IMR-90 (cell line): Measurements from ENCODE around the gene ANKEF1. TPM values are rescaled to one million over a fixed set of nuclear protein-coding genes. Genes with fewer than 3 reads are reported as not detected.
A peak's percentile ranks its signal among the peaks of the same experiment; 100 is the strongest.

Source experiments
- ATAC-seq: fragments of 200-7000 bp; cut with Tn5 transposase; 2 replicates; pipeline ENCODE4 v1.9.1; 2020; ENCODE audit warnings: low read depth, mild to moderate bottlenecking, moderate library complexity
- BruUV-seq: library from RNA; stranded (reverse); fragments of 400-500 nt; replicated peaks from 2 replicates; lab custom pipeline; 2021; lab: Mats Ljungman, UMichigan
- CTCF ChIA-PET: fragments of 300-600 bp; formaldehyde crosslinking; extraction: SDS; loops from one replicate; lab custom pipeline; 2021; ENCODE audit warnings: antibody characterized with exemption; lab: Yijun Ruan, JAX
- POLR2A ChIA-PET: fragments of 300-600 bp; sonication (Branson Sonifier 250); formaldehyde crosslinking; loops from one replicate; lab custom pipeline; 2022; ENCODE audit warnings: antibody characterized with exemption; ENCODE audit not compliant: unreplicated experiment; lab: Charles Lee
- DNase-seq: peaks from one replicate; pipeline ENCODE4 v3.0.0; 2013
- H2AFZ ChIP-seq: replicated peaks from 2 replicates; pipeline ENCODE3; 2013; ENCODE audit warnings: low read length, mild to moderate bottlenecking; ENCODE audit not compliant: poor library complexity
- H2AK5ac ChIP-seq: 2 replicates; pipeline ENCODE4 v1.6.1; 2013; ENCODE audit warnings: low read depth, low read length, inconsistent platforms
- H2AK9ac ChIP-seq: replicated peaks from 2 replicates; pipeline ENCODE3; 2013; ENCODE audit warnings: mild to moderate bottlenecking, low read depth, low read length, moderate library complexity; ENCODE audit not compliant: poor library complexity
- H2BK120ac ChIP-seq: 2 replicates; pipeline ENCODE4 v1.6.1; 2013; ENCODE audit warnings: low read depth, low read length, inconsistent platforms
- H2BK15ac ChIP-seq: 3 replicates; pipeline ENCODE4 v1.6.1; 2013; ENCODE audit warnings: low read depth, low read length, inconsistent platforms
- H2BK20ac ChIP-seq: 2 replicates; pipeline ENCODE4 v1.6.1; 2013; ENCODE audit warnings: low read depth, mild to moderate bottlenecking, inconsistent platforms, low read length, moderate library complexity
- H2BK5ac ChIP-seq: 2 replicates; pipeline ENCODE4 v1.6.1; 2013; ENCODE audit warnings: mild to moderate bottlenecking, low read depth, low read length, inconsistent platforms; ENCODE audit not compliant: poor library complexity, severe bottlenecking
- H3K14ac ChIP-seq: replicated peaks from 2 replicates; pipeline ENCODE4 v1.6.1; 2013; ENCODE audit warnings: low read depth, low read length, inconsistent platforms
- H3K18ac ChIP-seq: 2 replicates; pipeline ENCODE4 v1.6.1; 2013; ENCODE audit warnings: low read depth, low read length, control low read depth
- H3K23ac ChIP-seq: 2 replicates; pipeline ENCODE4 v1.6.1; 2013; ENCODE audit warnings: low read depth, low read length, inconsistent platforms
- H3K27ac ChIP-seq: 2 replicates; pipeline ENCODE4 v1.5.1; 2013; ENCODE audit warnings: mild to moderate bottlenecking, control low read depth, low read length; ENCODE audit not compliant: insufficient read depth
- H3K27me3 ChIP-seq: 2 replicates; pipeline ENCODE4 v1.6.1; 2013; ENCODE audit warnings: low read length; ENCODE audit not compliant: control insufficient read depth, insufficient read depth
- H3K36me3 ChIP-seq: 2 replicates; pipeline ENCODE4 v1.6.1; 2013; ENCODE audit warnings: low read length, mixed read lengths; ENCODE audit not compliant: control insufficient read depth, insufficient read depth
- H3K4ac ChIP-seq: 2 replicates; pipeline ENCODE4 v1.6.1; 2013; ENCODE audit warnings: low read depth, low read length, inconsistent platforms
- H3K4me1 ChIP-seq: 2 replicates; pipeline ENCODE4 v1.6.1; 2013; ENCODE audit warnings: low read length, mixed read lengths; ENCODE audit not compliant: control insufficient read depth, insufficient read depth
- H3K4me2 ChIP-seq: 2 replicates; pipeline ENCODE4 v1.6.1; 2013; ENCODE audit warnings: low read depth, mild to moderate bottlenecking, control low read depth, low read length, moderate library complexity
- H3K4me3 ChIP-seq: 2 replicates; pipeline ENCODE4 v1.5.1; 2013; ENCODE audit warnings: low read depth, mild to moderate bottlenecking, control low read depth, low read length, moderate library complexity; ENCODE audit not compliant: insufficient read depth
- H3K56ac ChIP-seq: 2 replicates; pipeline ENCODE4 v1.6.1; 2013; ENCODE audit warnings: low read length, inconsistent platforms; ENCODE audit not compliant: insufficient read depth; ENCODE audit errors: extremely low read depth
- H3K79me1 ChIP-seq, 2 experiments: 2 replicates each; pipeline ENCODE4 v1.6.1; 2013; ENCODE audit warnings: low read length in 2 of 2, inconsistent platforms in 1 of 2, low read depth in 1 of 2
- H3K9ac ChIP-seq: 2 replicates; pipeline ENCODE4 v1.6.1; 2013; ENCODE audit warnings: low read depth, low read length, control low read depth
- H3K9me1 ChIP-seq: 2 replicates; pipeline ENCODE4 v1.6.1; 2013; ENCODE audit warnings: low read length, inconsistent platforms; ENCODE audit not compliant: insufficient read depth
- H3K9me3 ChIP-seq: 2 replicates; pipeline ENCODE4 v1.6.1; 2013; ENCODE audit warnings: low read length; ENCODE audit not compliant: control insufficient read depth, insufficient read depth
- H4K20me1 ChIP-seq: 2 replicates; pipeline ENCODE4 v1.6.1; 2013; ENCODE audit warnings: low read length, inconsistent platforms; ENCODE audit not compliant: insufficient read depth
- H4K5ac ChIP-seq: 2 replicates; pipeline ENCODE4 v1.6.1; 2013; ENCODE audit warnings: mild to moderate bottlenecking, low read depth, low read length, control low read depth
- H4K8ac ChIP-seq, 2 experiments: 2 replicates each; pipeline ENCODE4 v1.6.1; 2013; ENCODE audit warnings: low read depth in 2 of 2, low read length in 2 of 2, control low read depth in 1 of 2, inconsistent platforms in 1 of 2
- H4K91ac ChIP-seq: 2 replicates; pipeline ENCODE4 v1.6.1; 2013; ENCODE audit warnings: low read depth, low read length, inconsistent platforms; ENCODE audit not compliant: insufficient read depth
- BHLHE40 ChIP-seq: fragments of 150-350 bp; IDR thresholded peaks from 2 replicates; pipeline ENCODE4 v1.6.1; 2016; ENCODE audit warnings: mild to moderate bottlenecking, low read depth, low read length
- CEBPB ChIP-seq: IDR thresholded peaks from 2 replicates; pipeline ENCODE4 v1.6.1; 2012; ENCODE audit warnings: low read depth, low read length, improper control_type of control experiment
- CHD1 ChIP-seq: IDR thresholded peaks from 2 replicates; pipeline ENCODE4 v1.6.1; 2012; ENCODE audit warnings: low read depth, low read length, improper control_type of control experiment
- FOS ChIP-seq: fragments of 150-350 bp; IDR thresholded peaks from 2 replicates; pipeline ENCODE4 v1.6.1; 2016; ENCODE audit warnings: low read depth, low read length
- MAFK ChIP-seq: IDR thresholded peaks from 2 replicates; pipeline ENCODE4 v1.6.1; 2012; ENCODE audit warnings: low read depth, low read length, improper control_type of control experiment
- MAZ ChIP-seq: IDR thresholded peaks from 2 replicates; pipeline ENCODE4 v1.6.1; 2012; ENCODE audit warnings: low read depth, mild to moderate bottlenecking, low read length, improper control_type of control experiment, moderate library complexity, borderline replicate concordance
- MXI1 ChIP-seq: IDR thresholded peaks from 2 replicates; pipeline ENCODE4 v1.6.1; 2012; ENCODE audit warnings: low read depth, mild to moderate bottlenecking, low read length, moderate library complexity, borderline replicate concordance
- NFE2L2 ChIP-seq: fragments of 150-350 bp; IDR thresholded peaks from 2 replicates; pipeline ENCODE4 v1.6.1; 2016; ENCODE audit warnings: low read depth, mild to moderate bottlenecking, low read length
- POLR2A ChIP-seq: IDR thresholded peaks from 2 replicates; pipeline ENCODE4 v1.6.1; 2012; ENCODE audit warnings: mild to moderate bottlenecking, low read depth, low read length
- RAD21 ChIP-seq: IDR thresholded peaks from 2 replicates; pipeline ENCODE4 v1.6.1; 2012; ENCODE audit warnings: low read length, improper control_type of control experiment
- RCOR1 ChIP-seq: IDR thresholded peaks from 2 replicates; pipeline ENCODE4 v1.6.1; 2012; ENCODE audit warnings: mild to moderate bottlenecking, low read length, improper control_type of control experiment; ENCODE audit not compliant: insufficient replicate concordance
- RFX5 ChIP-seq: IDR thresholded peaks from 2 replicates; pipeline ENCODE4 v1.8.0; 2012; ENCODE audit warnings: low read depth, mild to moderate bottlenecking, low read length, moderate library complexity
- SMC3 ChIP-seq: fragments of 150-350 bp; IDR thresholded peaks from 2 replicates; pipeline ENCODE4 v1.6.1; 2016; ENCODE audit warnings: low read depth, mild to moderate bottlenecking, antibody characterized with exemption, low read length, moderate library complexity
- WGBS, 2 experiments: methylation state at CpG; one replicate each; pipeline versions ENCODE4 v1.1.5 to v1.1.7; 2013; ENCODE audit warnings: missing lambda C conversion rate in 2 of 2; ENCODE audit not compliant: insufficient read length in 1 of 2; ENCODE audit errors: extremely low coverage in 2 of 2; 5-methylcytosine and 5-hydroxymethylcytosine counted together
- dilution Hi-C: fragments of 300-500 bp; cut with HindIII; formaldehyde crosslinking; loops from one replicate; pipeline ENCODE4 v1.14.3; 2018; ENCODE audit warnings: low sequenced_read_pairs; ENCODE audit not compliant: unreplicated experiment
- in situ Hi-C: fragments of 300-500 bp; cut with MboI; formaldehyde crosslinking; loops from 3 replicates; pipeline ENCODE4 v1.14.3; 2019; ENCODE audit warnings: low sequenced_read_pairs, inconsistent platforms, mixed read lengths
- intact Hi-C: fragments of 100-400 bp; cut with micrococcal nuclease; formaldehyde crosslinking; loops from 2 replicates; pipeline ENCODE4 v1.10.0; 2022
- polyA plus RNA-seq, 3 experiments: library from polyadenylated mRNA; depleted of rRNA; stranded (reverse); fragments of >200 nt; gene quantifications; 2 replicates each; pipeline ENCODE4 v1.2.3, GENCODE V29; 2012; ENCODE audit warnings: low replicate concordance in 1 of 3
- total RNA-seq: library from RNA; depleted of rRNA; stranded (reverse); fragments of >200 nt; gene quantifications from 2 replicates; pipeline ENCODE4 v1.2.3, GENCODE V29; 2012
- TF ChIP-seq, protein P1 (sequence below): fragments of 150-350 bp; IDR thresholded peaks from 2 replicates; pipeline ENCODE4 v1.6.1; 2016; ENCODE audit warnings: low read depth, mild to moderate bottlenecking, low read length, moderate library complexity, borderline replicate concordance
- TF ChIP-seq, protein P2 (sequence below): conservative IDR thresholded peaks from 2 replicates; pipeline ENCODE4 v1.5.1; 2012; ENCODE audit warnings: mild to moderate bottlenecking, low read depth, low read length, improper control_type of control experiment
- TF ChIP-seq, protein P3 (sequence below): fragments of 150-350 bp; IDR thresholded peaks from 2 replicates; pipeline ENCODE4 v1.6.1; 2017; ENCODE audit warnings: mild to moderate bottlenecking, antibody characterized with exemption, low read length, low read depth

ANKEF1 gene
- total and polyA plus RNA-seq, 2 of the 4 experiments (the other 2 are of a cell fraction): 0.31 to 0.54 TPM

DNA sequence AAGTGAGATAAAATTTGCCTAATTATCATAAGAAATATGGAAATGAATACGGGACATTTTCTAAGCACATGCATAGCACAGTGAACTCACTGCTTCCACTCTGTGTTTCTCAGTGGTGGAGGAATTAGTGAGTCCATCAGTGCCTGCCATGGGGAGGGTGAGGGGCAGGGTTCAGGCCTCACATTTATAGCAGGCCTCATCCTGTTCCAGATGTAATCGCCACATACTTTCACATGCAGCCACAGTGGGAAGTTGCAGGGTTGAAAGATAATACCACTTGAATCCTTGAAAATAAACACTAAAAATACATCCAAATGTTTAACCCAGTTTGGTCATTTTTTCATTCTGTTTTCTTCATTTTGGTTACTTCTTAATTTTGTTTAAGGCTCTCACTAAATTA is 29.9 kb upstream of the ANKEF1 start:
- no peak overlapping the region for H2BK5ac ChIP-seq
- DNase-seq (no peak), ATAC-seq (peak; percentile 63; the same call in 1 of the 2 replicates)
- no peak overlapping the region for H2AK5ac ChIP-seq
- no peak overlapping the region for H4K5ac ChIP-seq
- H4K91ac ChIP-seq: no peak overlapping the region
- H3K23ac ChIP-seq: no peak overlapping the region
- H3K9me1 ChIP-seq: no peaks in the 10 kb centered on the region
- no peak overlapping the region for H3K14ac ChIP-seq
- no peak overlapping the region for H2BK15ac ChIP-seq
- no peak overlapping the region for H3K4ac ChIP-seq
- no peak overlapping the region for H2BK120ac ChIP-seq
- no peak overlapping the region for H3K9ac ChIP-seq
- H3K27me3 ChIP-seq: peaks cover 3% of the 10 kb centered on the region; the same call in 1 of the 2 replicates
- H3K9me3 ChIP-seq: no peaks in the 10 kb centered on the region
- POLR2A ChIA-PET: no interaction called here
- WGBS, 2 experiments: no CpG with 5 or more reads among the region's 2 CpGs
- no peak overlapping the region for H2AK9ac ChIP-seq
- no peaks in the 10 kb centered on the region for H3K4me1 ChIP-seq
- H2BK20ac ChIP-seq: no peak overlapping the region
- no peak for TF ChIP-seq CHD1
- TF ChIP-seq, protein P1, sequence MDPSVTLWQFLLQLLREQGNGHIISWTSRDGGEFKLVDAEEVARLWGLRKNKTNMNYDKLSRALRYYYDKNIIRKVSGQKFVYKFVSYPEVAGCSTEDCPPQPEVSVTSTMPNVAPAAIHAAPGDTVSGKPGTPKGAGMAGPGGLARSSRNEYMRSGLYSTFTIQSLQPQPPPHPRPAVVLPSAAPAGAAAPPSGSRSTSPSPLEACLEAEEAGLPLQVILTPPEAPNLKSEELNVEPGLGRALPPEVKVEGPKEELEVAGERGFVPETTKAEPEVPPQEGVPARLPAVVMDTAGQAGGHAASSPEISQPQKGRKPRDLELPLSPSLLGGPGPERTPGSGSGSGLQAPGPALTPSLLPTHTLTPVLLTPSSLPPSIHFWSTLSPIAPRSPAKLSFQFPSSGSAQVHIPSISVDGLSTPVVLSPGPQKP: no peak
- no peak for TF ChIP-seq MAFK
- TF ChIP-seq CEBPB: no peak
- no peak for TF ChIP-seq NFE2L2
- TF ChIP-seq, protein P2, sequence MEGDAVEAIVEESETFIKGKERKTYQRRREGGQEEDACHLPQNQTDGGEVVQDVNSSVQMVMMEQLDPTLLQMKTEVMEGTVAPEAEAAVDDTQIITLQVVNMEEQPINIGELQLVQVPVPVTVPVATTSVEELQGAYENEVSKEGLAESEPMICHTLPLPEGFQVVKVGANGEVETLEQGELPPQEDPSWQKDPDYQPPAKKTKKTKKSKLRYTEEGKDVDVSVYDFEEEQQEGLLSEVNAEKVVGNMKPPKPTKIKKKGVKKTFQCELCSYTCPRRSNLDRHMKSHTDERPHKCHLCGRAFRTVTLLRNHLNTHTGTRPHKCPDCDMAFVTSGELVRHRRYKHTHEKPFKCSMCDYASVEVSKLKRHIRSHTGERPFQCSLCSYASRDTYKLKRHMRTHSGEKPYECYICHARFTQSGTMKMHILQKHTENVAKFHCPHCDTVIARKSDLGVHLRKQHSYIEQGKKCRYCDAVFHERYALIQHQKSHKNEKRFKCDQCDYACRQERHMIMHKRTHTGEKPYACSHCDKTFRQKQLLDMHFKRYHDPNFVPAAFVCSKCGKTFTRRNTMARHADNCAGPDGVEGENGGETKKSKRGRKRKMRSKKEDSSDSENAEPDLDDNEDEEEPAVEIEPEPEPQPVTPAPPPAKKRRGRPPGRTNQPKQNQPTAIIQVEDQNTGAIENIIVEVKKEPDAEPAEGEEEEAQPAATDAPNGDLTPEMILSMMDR: no peak
- TF ChIP-seq FOS: no peak
- TF ChIP-seq RAD21: no peak
- TF ChIP-seq BHLHE40: no peak
- no peak for TF ChIP-seq POLR2A
- no peak for TF ChIP-seq RFX5
- no peak for TF ChIP-seq RCOR1
- TF ChIP-seq MXI1: no peak
- TF ChIP-seq MAZ: no peak
- TF ChIP-seq, protein P3, sequence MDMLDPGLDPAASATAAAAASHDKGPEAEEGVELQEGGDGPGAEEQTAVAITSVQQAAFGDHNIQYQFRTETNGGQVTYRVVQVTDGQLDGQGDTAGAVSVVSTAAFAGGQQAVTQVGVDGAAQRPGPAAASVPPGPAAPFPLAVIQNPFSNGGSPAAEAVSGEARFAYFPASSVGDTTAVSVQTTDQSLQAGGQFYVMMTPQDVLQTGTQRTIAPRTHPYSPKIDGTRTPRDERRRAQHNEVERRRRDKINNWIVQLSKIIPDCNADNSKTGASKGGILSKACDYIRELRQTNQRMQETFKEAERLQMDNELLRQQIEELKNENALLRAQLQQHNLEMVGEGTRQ: no peak
- no peak for TF ChIP-seq SMC3
- in situ Hi-C loops: no loop called here
- H4K20me1 ChIP-seq: no peaks in the 10 kb centered on the region
- CTCF ChIA-PET: no interaction called here
- no peak overlapping the region for H3K4me3 ChIP-seq
- H3K36me3 ChIP-seq: no peaks in the 10 kb centered on the region
- intact Hi-C loops: loop anchor here (5.0 kb wide), 1 partner anchor 67 kb away; no protein-coding TSS in a partner anchor
- dilution Hi-C loops: no loop called here
- H3K18ac ChIP-seq: no peak overlapping the region
- H2AFZ ChIP-seq: no peak overlapping the region
- no TSS peak for BruUV-seq
- H3K79me1 ChIP-seq: no peaks in the 10 kb centered on the region
- H3K4me2 ChIP-seq: no peak overlapping the region
- no peak overlapping the region for H3K27ac ChIP-seq
- H3K56ac ChIP-seq: no peak overlapping the region
- no peak overlapping the region for H4K8ac ChIP-seq
